ENCODE data around the gene NEK8.
"Not testable (repeated sequence)": the region's sequence is repeated elsewhere in the genome, so short reads cannot be mapped to it uniquely, and the experiment has no call there.

The NEK8 gene

GRCh38 chr17:28774206-28774605 is 45.6 kb downstream of the NEK8 start:
- DNase-seq, result no peak

GRCh38 chr17:28777178-28777577 is 48.6 kb downstream of the NEK8 start:
- no peak for DNase-seq

- not testable (repeated sequence) for DNase-seq
Observed at GRCh38 chr17:28779601-28780000, 51.0 kb downstream of the NEK8 start.

- no peak for DNase-seq
Observed at GRCh38 chr17:28783161-28783560, 54.6 kb downstream of the NEK8 start.

GRCh38 chr17:28788100-28788499 is 59.5 kb downstream of the NEK8 start:
- no peak for DNase-seq

Data from CD4-positive, alpha-beta T cell treated with Interleukin-10 for 1 hour (primary cell).